Duodenal mucosa (tissue), 2 donors: Measurements from ENCODE around the gene IGFN1.
"Not testable (repeated sequence)": the region's sequence is repeated elsewhere in the genome, so short reads cannot be mapped to it uniquely, and the experiment has no call there.

Source experiments
- H3K27ac ChIP-seq: one replicate; pipeline ENCODE4 v1.7.0; 2013; ENCODE audit warnings: low read depth, low read length
- H3K27me3 ChIP-seq, 2 donors: one replicate each; pipeline ENCODE4 v1.7.0; 2013; ENCODE audit warnings: low read length in 2 of 2, control low read depth in 1 of 2; ENCODE audit not compliant: insufficient read depth in 2 of 2, control insufficient read depth in 1 of 2
- H3K36me3 ChIP-seq, 2 donors: one replicate each; pipeline ENCODE4 v1.7.0; 2013; ENCODE audit warnings: low read length in 2 of 2, control low read depth in 1 of 2; ENCODE audit not compliant: insufficient read depth in 2 of 2, control insufficient read depth in 1 of 2
- H3K4me1 ChIP-seq, 2 donors: one replicate each; pipeline ENCODE4 v1.7.0; 2013; ENCODE audit warnings: low read length in 2 of 2, control low read depth in 1 of 2; ENCODE audit not compliant: insufficient read depth in 2 of 2, control insufficient read depth in 1 of 2
- H3K4me3 ChIP-seq, 2 donors: one replicate each; pipeline ENCODE4 v1.7.0; 2013; ENCODE audit warnings: low read length in 2 of 2, low read depth in 1 of 2
- H3K9ac ChIP-seq, 2 donors: one replicate each; pipeline ENCODE4 v1.7.0; 2013; ENCODE audit warnings: low read length in 2 of 2, low read depth in 1 of 2
- H3K9me3 ChIP-seq, 2 donors: one replicate each; pipeline ENCODE4 v1.7.0; 2013; ENCODE audit warnings: low read length in 2 of 2, control low read depth in 1 of 2; ENCODE audit not compliant: control insufficient read depth in 1 of 2

Gene IGFN1

GRCh38 chr1:201239646-201240045 lies 49.0 kb downstream of the IGFN1 start:
- H3K36me3 ChIP-seq, H3K27ac ChIP-seq, H3K9me3 ChIP-seq, H3K4me1 ChIP-seq, H3K4me3 ChIP-seq, H3K27me3 ChIP-seq, H3K9ac ChIP-seq: not testable (repeated sequence)

GRCh38 chr1:201240171-201240570 lies 49.5 kb downstream of the IGFN1 start:
- Histone ChIP-seq H3K4me1 (no peaks in the 10 kb centered on the region), H3K27ac (no peak overlapping the region), H3K36me3 (no peaks in the 10 kb centered on the region), H3K27me3 (peaks cover 0 to 4% of the 10 kb centered on the region in 2 donors), H3K9me3 (no peaks in the 10 kb centered on the region), H3K4me3 (no peak overlapping the region), H3K9ac (no peak overlapping the region)

GRCh38 chr1:201241736-201242135 lies 51.1 kb downstream of the IGFN1 start:
- Histone ChIP-seq H3K4me3 (no peak overlapping the region), H3K36me3 (no peaks in the 10 kb centered on the region)

GRCh38 chr1:201245082-201245481 lies 54.5 kb downstream of the IGFN1 start:
- H3K36me3 ChIP-seq: no peaks in the 10 kb centered on the region
- no peak overlapping the region for H3K9ac ChIP-seq
- H3K27me3 ChIP-seq: peaks cover 0 to 4% of the 10 kb centered on the region in 2 donors
- H3K9me3 ChIP-seq: no peaks in the 10 kb centered on the region
- H3K4me3 ChIP-seq: no peak overlapping the region
- H3K27ac ChIP-seq: no peak overlapping the region
- no peaks in the 10 kb centered on the region for H3K4me1 ChIP-seq

More at GRCh38 chr1:201241736-201242135, 51.1 kb downstream of the IGFN1 start:
- no peaks in the 10 kb centered on the region for H3K4me1 ChIP-seq
- H3K9me3 ChIP-seq: no peaks in the 10 kb centered on the region
- peaks cover 0 to 4% of the 10 kb centered on the region in 2 donors for H3K27me3 ChIP-seq
- H3K9ac ChIP-seq: no peak overlapping the region
- H3K27ac ChIP-seq: no peak overlapping the region

DNA sequence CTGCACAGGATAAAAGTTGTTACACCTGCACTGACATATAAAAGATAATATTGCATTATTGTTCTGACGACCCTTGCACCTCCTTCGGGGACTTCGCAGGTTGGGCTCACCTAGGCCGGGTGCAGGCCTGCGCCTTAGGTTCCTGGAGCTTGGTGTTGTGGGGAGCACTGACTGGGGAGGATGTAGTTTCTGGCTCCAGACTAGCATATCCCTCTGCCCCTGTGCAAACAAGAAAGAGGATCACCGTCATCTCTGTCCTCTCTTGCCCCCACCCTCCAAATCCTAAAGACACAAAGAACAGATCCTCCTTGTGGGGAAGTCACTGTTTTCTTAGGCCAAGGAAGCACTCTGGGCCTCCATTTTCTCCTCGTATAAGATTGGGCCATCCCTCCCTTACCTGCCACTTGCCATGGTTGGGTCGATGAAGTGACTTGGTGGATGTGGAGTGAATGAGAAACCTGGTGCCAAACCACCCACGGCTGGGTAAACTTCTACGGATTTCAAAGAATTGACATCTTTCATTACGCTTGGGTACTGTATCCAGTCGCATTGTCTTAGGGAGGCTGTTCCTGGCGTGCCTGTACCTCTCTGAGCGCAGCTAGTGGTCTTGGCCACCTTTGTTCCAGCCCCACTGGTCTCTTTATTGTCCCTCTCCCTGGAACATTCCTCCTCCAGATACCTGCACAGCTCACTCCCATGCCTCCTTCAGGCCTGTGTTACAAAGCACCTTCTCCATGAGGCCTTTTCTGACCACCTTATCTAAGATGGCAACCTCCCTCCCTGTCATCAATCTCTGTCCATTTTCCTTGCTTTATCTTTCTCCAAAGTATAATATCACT lies 58.3 kb downstream of the IGFN1 start:
- H3K4me1 ChIP-seq: no peaks in the 10 kb centered on the region
- H3K4me3 ChIP-seq: no peak overlapping the region
- H3K9me3 ChIP-seq: no peaks in the 10 kb centered on the region
- no peaks in the 10 kb centered on the region for H3K27me3 ChIP-seq
- no peak overlapping the region for H3K27ac ChIP-seq
- no peak overlapping the region for H3K9ac ChIP-seq
- no peaks in the 10 kb centered on the region for H3K36me3 ChIP-seq

DNA sequence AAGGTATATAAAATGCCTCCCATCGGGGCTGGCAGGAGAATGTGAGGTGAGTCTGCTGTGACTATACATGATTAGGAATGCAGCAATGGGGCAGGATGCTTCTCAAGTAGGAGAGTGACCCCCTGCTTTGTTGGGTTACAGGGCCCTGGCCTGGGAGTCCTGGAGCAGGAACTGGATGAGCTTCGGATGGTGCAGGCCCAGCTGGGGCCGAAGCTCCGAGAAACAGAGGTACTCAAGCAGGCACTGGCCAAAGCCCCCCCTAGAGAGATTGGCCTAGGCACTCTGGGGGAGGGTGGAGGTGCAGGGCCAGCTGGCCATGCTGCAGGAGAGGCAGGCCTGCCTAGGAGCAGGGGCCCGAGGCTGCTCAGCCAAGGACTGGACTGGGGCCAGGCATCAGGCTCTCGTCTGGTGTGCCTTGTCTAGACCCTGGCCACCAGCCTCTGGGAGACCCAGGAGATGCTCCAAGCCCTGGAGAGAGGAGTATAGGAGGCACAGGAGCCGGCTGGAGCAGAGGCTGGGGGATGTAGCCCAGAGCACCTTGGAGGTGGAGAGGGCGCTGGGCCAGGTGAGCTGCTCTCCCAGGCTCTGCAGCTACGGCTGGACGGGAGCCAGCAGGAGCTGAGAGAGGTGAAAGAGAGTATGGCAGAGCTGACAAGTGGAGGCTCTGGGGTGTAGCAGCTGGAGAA lies 59.8 kb downstream of the IGFN1 start:
- Histone ChIP-seq H3K36me3 (no peaks in the 10 kb centered on the region), H3K9me3 (no peaks in the 10 kb centered on the region), H3K27me3 (no peaks in the 10 kb centered on the region), H3K9ac (no peak overlapping the region), H3K4me3 (no peak overlapping the region), H3K27ac (no peak overlapping the region), H3K4me1 (no peaks in the 10 kb centered on the region)

- Histone ChIP-seq H3K4me3 (no peak overlapping the region), H3K9me3 (no peaks in the 10 kb centered on the region), H3K4me1 (no peaks in the 10 kb centered on the region), H3K27me3 (no peaks in the 10 kb centered on the region), H3K27ac (no peak overlapping the region), H3K9ac (no peak overlapping the region), H3K36me3 (no peaks in the 10 kb centered on the region)
These were observed 60.8 kb downstream of the IGFN1 start for GRCh38 chr1:201251411-201251810.

- Histone ChIP-seq H3K36me3 (no peaks in the 10 kb centered on the region), H3K9me3 (no peaks in the 10 kb centered on the region), H3K4me1 (no peaks in the 10 kb centered on the region), H3K9ac (no peak overlapping the region), H3K4me3 (no peak overlapping the region), H3K27ac (no peak overlapping the region), H3K27me3 (no peaks in the 10 kb centered on the region)
These were observed 61.3 kb downstream of the IGFN1 start for GRCh38 chr1:201251851-201252430.

DNA sequence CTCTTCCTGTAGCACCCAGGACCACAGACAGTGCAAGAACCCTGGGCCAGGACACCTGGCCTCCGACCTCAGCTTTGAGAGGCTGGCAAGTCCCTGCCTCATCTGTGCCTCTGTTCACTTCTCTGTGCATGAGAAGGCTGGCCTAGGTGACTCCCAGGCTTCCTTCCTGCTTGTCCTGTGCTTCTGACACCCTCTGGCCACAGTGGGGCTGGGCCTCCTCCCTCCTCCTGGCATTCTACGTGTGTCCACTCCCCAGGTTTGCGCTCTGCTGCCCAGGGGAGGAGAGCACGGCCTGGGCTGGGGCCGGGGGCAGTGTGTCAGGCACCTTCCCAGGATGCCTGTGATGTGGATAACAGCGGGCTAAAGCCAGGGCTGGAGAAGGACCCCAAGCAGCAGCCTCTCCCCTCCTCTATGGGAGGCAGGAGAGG lies 62.3 kb downstream of the IGFN1 start:
- Histone ChIP-seq H3K36me3 (no peaks in the 10 kb centered on the region), H3K9ac (no peak overlapping the region), H3K9me3 (no peaks in the 10 kb centered on the region), H3K27me3 (no peaks in the 10 kb centered on the region), H3K4me1 (no peaks in the 10 kb centered on the region), H3K27ac (no peak overlapping the region), H3K4me3 (no peak overlapping the region)

GRCh38 chr1:201253411-201253810 lies 62.8 kb downstream of the IGFN1 start:
- Histone ChIP-seq H3K4me1 (no peaks in the 10 kb centered on the region), H3K27ac (no peak overlapping the region), H3K4me3 (no peak overlapping the region), H3K9me3 (no peaks in the 10 kb centered on the region), H3K27me3 (no peaks in the 10 kb centered on the region), H3K36me3 (no peaks in the 10 kb centered on the region), H3K9ac (no peak overlapping the region)
